ENCODE data around the gene INVS.

GRCh38 chr9:100066539-100066938, 32.5 kb upstream of the INVS start:
- TF ChIP-seq, protein P1, sequence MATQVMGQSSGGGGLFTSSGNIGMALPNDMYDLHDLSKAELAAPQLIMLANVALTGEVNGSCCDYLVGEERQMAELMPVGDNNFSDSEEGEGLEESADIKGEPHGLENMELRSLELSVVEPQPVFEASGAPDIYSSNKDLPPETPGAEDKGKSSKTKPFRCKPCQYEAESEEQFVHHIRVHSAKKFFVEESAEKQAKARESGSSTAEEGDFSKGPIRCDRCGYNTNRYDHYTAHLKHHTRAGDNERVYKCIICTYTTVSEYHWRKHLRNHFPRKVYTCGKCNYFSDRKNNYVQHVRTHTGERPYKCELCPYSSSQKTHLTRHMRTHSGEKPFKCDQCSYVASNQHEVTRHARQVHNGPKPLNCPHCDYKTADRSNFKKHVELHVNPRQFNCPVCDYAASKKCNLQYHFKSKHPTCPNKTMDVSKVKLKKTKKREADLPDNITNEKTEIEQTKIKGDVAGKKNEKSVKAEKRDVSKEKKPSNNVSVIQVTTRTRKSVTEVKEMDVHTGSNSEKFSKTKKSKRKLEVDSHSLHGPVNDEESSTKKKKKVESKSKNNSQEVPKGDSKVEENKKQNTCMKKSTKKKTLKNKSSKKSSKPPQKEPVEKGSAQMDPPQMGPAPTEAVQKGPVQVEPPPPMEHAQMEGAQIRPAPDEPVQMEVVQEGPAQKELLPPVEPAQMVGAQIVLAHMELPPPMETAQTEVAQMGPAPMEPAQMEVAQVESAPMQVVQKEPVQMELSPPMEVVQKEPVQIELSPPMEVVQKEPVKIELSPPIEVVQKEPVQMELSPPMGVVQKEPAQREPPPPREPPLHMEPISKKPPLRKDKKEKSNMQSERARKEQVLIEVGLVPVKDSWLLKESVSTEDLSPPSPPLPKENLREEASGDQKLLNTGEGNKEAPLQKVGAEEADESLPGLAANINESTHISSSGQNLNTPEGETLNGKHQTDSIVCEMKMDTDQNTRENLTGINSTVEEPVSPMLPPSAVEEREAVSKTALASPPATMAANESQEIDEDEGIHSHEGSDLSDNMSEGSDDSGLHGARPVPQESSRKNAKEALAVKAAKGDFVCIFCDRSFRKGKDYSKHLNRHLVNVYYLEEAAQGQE (IDR thresholded peaks at IDR 0.05; ENCODE audit: low read depth) = no peak
- TF ChIP-seq NFIC (IDR thresholded peaks at IDR 0.05) = no peak

Measured in Ishikawa (cell line).